SH-SY5Y (cell line): ENCODE data around the gene MLLT3.

ENCODE experiments used
- GATA2 ChIP-seq: IDR thresholded peaks from 2 replicates; pipeline ENCODE4 v1.6.1; 2011; ENCODE audit warnings: mild to moderate bottlenecking, low read depth, low read length
- GATA3 ChIP-seq: IDR thresholded peaks from 2 replicates; pipeline ENCODE4 v1.6.1; 2011; ENCODE audit warnings: low read depth, mild to moderate bottlenecking, low read length, moderate library complexity

- TF ChIP-seq GATA2, result no peak
- TF ChIP-seq GATA3, result no peak
Observed at GRCh38 chr9:20428976-20429375, 193.3 kb downstream of the MLLT3 start.
